Measurements from ENCODE around the gene TNS3.

TNS3 gene

DNA sequence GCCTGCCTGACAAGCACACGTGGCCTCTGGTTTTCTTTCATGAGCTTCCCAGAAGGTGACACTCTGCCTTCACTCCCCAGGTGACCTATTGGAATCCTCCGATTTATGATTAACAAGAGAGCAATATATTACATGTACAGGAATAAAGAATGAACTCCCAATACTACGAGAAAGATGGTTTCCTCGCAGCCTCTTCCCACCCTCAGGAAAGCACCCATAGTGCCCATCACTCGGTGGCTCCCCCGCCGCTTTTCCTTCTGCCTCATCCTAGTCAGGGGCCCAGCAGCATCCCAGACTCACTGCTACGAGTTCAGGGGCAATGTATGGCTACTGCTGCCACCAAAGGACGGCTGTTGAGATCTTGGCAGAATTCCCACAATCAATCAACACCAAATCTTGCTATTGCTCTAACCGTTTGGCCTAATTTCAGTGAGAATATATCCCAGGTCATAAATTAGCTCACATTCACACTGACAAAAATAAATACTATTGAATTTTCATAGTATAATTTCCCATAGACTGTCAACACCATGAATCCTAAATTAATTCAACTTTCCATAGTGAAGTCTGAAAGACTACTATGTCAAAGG, 196.3 kb downstream of the TNS3 start:
- no peak for DNase-seq (ENCODE audit: low read depth in 2 of 2)

DNA sequence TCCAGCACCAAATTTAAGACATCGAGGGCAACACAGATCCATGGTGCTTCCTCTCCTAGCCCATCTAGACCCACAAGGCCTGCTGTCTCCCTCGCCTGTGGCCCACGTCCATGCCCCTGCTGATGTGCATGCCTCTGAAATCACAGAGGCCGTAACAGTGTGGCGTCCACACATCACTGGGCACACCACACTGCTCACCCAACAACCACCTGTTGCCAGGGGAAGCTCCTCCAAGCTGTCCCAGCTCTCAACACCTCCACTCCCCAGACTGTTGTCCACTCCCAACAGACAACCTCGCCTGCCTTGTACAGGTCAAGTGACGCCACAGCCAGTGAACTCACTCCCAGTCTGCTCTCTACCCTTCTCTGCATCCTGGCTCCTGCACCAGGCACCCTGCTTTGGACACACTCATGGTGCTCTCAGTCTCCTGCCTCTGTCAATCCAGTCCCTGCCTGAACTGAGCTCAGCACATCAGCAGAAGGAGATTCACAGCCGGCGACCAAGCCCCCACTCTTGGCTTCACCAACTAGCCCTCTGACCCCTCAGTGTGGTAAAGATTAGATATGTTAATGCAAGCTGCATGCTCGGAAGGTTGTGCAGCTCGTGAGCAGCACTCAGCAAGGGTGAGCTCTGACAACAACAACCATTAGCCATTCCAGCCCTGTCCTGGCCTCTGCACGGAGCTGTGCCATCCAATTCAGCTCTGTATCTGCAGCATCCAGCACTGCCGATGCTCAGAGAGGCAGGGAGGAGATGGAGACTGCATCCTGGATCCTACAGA, 197.0 kb downstream of the TNS3 start:
- no peak for DNase-seq (ENCODE audit: low read depth in 2 of 2)

DNA sequence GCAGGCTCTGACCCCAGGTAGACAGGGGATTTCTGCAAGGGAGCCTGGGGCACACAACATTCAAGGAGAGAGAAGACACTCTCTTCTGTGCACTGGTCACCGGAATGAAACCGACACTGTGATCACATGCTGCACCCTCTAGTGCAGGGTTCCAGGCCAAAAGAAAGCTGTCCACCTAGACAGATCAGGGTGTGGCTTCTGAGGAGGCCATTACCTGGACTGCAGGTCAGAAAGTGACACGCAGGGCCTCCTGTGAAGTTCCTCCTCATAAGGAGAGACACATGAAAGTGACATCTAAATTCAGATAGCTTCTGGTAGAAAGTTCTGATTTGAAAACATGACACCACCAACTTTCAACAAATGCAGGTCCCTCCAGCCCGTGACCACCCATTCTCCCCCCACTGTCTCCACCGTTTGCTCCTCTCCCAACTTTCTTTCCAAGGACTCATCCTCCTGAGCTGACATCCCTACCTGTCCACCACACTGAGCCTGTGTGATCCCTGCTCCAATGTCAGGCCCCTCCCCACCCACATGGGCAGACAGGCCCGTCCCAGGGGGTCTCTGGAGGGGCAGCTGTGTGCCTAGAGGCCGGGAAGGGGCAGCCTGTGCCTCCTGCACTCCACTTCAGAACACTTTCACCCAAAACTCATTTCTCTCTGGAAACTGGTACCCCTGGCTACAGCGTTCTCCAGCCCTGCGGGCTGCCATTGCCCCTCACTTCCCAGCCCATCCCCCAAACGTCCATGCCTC, 198.0 kb downstream of the TNS3 start:
- DNase-seq (ENCODE audit: low read depth in 2 of 2), result no peak

DNA sequence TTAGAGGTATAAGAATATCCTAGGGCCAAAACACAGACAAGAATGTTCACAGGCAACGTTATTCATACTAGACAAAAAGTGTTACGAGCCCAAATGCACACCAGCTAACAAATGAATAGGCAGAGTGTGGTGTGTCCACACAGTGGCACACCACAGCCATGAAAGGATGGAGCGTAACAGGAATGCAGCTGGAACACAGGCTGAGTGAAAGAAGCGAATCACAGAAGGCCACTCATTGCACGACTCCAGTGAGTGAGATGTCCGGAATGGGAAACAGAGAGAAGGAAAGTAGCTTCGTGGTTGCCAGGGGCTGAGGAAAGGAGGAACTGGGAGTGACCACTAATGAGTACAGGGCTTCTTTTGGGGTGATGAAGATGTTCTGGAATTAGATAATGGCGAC, 198.8 kb downstream of the TNS3 start:
- DNase-seq (ENCODE audit: low read depth in 2 of 2), result no peak

DNA sequence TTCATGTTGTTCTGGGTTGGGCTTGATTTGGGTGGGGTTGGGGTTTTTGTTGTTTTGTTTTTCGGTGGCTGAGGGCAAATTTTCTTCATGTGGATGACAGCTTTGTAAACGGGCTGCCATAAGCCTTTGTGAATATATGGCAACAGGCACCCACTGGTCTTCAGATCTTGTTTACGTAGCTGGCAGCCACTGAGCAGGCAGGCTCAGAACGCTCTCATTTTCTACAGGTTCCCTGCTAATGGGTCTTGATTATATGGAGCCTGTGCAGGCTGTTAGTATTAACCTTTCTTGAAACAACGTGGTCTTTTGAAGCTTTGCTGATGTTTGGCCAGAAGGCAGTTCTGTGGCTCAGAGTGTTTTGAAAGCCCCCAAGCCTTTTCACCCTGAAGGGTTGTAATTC, 199.7 kb downstream of the TNS3 start:
- DNase-seq (ENCODE audit: low read depth in 2 of 2), result no peak

DNA sequence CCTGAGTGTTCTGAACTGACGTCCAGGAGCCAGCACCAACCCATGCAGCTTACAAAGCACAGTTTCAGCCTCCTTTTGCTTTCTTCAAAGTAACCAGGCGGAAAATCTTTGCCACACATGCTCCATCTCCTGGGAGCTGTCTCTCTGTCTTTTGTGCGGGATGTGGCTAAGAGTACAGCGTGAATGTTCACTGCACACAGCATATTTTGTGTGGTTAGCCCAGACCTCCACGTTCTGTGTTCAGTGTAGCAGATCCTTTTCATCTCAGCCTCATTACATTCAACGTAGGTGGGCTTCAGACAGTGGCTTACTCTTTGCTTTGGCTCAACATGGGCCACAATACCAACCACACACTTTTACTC, 200.8 kb downstream of the TNS3 start:
- no peak for DNase-seq (ENCODE audit: low read depth in 2 of 2)

DNA sequence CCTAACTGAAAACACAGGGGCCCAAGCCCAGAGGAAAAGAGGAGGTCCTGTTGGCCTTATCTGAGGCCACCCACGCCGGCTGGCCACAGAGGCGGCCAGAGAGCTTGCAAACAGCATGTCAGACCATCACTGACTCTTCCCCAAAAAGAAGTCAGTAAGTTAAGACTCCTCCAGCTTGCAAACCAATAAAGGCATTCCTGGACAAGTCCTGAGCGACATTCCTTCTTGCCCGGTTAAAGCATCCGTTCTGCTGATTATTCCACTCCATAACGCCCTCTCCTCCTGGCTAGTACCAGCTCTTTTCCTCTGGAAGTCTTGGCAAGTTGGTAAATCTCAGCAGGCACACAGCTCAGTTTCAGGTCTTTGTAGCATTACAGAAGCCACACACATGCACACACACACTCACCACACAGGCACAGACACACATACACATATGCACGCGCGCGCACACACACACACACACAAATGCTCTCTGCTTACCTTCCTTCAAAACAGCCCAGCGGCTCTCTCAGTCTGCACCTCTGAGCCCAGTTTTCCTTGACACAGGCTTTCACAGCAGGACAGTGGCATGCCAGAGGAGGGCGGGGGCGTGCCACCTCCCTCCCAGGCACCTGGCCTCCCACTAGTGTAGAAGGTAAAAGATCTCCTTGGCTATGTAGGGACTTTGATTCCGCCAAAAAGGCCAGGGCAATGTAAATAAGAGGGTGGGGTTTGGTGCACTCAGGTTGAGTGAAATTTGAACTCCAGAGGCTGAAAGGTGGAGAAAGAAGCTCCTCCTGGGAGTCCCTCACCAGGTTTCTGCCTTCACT, 201.4 kb downstream of the TNS3 start:
- no peak for DNase-seq (ENCODE audit: low read depth in 2 of 2)

DNA sequence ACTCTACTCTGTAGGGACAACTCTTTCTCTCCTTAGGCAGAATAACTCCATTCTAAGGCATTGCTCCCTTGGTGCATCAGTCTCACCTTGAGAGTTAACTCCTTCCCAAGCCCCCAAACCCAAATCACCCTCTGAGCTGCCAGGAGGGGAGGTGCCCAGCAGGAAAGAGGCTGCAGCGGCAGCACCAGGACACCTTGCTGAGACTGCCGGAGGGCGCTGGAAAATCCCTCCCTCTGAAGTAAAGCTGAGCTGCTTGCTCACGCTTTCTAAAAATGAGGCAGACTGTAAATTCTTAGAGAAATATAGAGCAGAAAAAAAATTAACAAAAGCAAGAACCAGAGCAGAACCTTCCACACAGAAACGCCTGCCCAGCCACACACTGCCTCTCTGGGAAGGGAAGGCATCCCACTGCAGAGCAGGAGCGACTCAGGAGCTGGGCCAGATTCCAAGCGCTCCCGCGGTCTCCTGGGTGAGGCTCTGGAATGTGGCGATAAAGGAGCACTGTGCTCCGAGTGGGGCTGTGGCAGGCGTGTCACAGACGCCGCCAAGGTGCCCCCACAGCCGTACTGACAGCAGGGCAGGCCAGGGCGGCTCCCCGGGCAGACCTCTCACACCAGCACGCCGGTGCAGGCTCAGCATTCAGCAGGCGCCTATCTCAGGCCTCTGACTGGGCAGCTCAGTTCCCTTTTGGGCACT, 202.1 kb downstream of the TNS3 start:
- peak in 1 of 2 experiments; percentile 35 for DNase-seq (ENCODE audit: low read depth in 2 of 2)

DNA sequence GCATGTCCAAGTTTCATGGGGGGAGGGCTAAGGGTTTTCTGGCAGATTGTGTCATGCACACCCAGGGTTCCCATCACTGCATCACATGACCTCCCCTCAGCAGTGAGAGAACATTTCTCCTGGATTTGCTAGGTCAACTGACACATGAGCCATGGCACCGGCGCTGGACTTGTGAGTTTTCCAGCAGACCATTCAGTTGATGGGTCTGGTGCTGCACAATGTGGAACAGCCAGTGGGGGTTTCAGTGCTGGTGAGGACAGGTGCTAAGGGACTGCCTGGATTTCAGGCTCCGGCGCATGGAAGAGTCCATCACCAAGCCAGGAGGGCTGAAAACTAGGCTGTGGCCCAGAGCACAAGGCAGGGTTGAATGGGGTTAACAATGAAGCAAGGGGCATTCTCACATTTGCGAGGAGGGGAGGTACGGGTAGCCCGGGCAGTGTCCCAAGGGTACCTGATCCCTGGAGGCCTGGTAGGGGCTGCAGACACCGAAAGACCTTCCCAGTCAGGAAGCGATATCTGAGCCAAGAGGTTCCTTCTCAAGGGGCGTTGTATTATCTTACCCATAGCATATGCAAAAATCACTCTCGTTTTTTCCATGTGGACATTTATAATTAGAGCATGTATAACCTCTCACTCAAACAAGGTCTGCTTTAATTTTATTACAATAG, 203.0 kb downstream of the TNS3 start:
- no peak for DNase-seq (ENCODE audit: low read depth in 2 of 2)

DNA sequence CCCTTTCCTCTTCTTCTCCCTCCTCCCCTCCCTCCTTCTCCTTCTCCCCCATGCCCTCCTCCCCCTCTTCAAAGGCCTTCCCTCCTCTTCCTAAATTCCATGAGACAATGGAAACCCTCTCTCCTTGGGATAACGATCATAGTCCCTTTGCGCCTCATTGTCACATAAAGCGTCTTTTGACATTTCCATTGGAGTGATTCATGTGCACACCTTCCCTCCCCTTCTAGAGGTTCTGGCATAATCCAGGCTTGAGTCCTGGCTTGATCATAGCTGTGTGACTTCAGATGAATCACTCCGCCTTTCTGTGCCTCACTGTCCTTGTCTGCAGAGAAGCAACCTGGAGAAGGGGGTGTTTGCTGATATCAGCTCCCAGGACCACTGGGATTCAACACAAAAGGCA, 204.2 kb downstream of the TNS3 start:
- DNase-seq (ENCODE audit: low read depth in 2 of 2), result no peak

DNA sequence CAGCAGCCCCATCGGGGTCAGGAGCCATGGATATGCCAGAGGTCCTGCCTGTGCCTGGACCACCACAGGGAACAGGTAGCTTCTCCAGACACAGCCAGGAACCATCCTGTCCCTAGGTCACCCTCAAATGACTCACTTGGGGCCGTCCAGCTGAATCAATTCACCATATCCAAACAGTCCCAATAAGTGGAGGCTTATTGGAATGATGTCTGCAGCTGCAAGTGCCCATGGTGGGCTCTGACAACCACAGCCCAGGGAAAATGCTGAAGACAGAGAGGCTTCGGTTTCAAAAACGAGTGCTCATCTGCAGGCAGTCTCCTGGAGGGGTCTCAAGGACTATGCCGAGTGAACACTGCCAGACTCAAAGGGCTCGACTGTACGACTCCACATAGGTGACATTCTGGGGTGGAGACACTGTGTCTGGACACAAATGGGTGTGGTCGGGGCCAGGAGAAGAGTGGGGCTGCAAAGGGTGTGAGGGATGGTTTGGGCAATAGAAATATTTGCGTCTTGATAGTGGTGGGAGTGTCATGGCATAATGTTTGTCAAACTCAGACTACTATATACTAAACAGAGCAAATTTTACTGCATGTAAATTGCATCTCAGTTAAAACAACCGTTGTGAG, 204.8 kb downstream of the TNS3 start:
- DNase-seq (ENCODE audit: low read depth in 2 of 2), result no peak

DNA sequence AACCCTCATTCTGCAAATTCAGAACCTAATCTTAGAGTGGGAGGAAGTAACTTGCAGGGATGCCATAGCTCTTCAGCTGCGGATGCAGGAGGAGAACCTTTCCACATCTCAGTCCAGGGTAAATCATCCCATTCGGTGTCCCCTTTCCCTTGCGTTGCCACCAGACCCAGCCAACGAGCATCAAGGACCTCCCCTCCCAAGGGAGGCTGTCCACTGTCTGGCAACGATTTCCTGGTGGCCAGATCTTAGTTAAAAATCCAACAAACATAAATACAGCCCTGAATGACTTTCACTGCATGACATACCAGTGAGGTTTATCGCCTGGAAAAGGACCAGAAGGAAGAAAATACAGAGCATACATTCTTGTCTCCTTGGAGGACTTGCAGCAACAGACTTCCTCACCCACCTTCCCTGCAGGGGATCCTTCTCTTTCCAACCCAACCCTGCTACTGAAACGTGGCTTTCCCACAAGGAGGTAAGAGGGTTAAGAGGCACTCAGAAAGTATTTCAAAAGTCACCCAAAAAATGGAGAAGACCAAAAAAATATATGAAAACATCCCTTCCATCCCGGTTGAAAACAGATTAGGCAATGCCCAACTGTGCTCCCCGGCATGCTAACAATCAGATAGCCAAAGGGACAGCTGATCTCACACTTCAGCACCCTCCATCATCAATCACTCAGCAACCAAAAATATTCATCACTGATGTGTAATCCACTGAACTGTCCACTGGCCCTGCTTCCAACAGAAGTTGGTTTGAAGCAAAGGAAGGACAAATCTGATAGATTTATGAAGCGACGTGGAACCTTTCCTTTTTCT, 206.6 kb downstream of the TNS3 start:
- peak; percentile 61 to 73 for DNase-seq (ENCODE audit: low read depth in 2 of 2)

DNA sequence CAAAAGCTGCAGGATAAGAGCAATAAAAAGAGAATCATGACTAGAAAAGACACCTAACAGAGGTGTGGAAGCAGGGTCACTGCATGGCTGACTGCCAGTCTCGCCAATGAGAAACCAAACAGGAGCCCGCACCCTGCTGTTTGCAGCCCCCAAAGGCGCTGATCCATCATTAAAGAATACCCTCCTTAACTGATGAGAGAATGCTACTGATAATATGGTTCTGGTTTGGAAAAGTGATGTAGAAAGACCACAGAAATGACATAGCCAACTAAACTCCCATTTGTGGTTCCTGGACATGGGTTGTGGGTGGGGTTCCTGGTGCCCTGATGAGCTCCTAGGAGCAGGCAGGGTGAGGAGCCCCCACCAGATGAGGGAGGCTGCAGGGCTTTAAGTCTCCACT, 207.4 kb downstream of the TNS3 start:
- DNase-seq (ENCODE audit: low read depth in 2 of 2), result no peak

DNA sequence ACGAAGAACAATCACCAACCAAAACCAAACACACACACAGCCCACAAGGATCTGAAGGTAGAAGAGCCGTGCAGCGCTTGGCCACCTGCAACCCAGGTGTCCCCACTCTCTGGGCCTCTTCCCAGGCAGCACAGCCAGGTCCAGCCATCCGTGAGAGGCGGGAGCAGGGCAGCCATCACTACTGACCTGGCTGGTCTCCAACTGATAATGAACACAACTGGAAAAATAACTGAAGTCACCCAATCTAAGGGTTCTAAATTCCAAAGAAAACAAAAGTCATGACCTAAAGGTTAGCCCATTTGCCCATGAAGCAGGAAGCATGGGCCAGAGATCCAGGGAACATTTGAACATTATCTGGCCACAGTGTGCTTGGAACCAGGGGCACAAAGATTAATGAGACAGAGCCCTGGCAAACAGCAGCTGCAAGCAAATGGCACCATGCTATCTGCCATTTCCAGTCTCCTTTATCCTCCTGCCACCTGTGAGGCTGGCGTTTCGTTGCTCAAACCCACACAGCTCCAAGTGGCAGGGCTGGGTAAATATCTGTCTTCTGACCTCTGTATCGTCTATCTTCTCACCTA, 207.9 kb downstream of the TNS3 start:
- no peak for DNase-seq (ENCODE audit: low read depth in 2 of 2)

DNA sequence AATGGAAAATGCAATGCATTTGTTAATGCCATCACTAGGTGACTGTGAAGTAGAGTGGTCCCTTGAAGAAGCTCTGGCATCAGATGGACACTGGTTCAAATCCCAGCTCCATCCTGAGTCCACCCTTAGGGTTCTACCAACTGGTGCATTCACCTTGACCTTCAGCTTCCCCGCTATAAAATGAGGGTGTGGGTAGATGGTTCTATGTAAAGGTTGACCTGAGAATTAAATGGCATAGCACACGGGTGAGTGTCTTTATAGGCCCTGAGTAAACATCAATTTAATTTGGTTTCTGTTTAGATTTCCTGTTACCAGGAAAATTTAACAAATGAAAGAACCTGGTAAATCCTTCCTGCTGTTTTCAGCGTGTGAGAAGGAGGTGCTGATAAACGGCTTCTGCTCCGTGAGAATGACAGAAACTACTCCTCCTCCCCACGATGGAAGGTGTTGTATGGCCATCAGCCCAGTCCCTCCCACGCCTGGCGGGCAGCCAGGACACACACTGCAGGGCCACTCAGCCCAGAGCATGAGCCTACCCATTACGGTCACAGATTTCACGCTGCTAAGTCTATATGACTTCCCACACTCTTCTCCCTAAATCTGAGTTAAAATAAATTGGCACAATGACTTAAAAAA, 210.1 kb downstream of the TNS3 start:
- no peak for DNase-seq (ENCODE audit: low read depth in 2 of 2)

DNA sequence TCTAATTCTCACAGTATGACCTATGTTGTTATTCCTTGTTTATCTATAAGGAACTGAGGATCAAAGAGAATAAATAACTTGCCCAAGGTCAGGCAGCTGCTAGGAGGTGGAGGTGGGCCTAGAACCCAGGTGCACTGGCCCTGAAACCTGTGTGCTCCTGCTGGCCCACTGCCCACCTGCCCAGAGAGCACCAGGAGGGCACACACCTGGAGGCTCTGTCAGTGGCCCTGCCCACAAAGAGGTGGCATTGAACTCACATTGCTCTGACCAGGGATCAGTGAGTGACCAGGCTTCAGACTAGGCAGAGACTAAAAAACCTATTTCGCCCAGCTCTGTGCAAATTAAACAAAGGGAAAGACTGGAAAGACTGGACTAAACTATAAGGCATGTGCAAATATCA, 210.6 kb downstream of the TNS3 start:
- no peak for DNase-seq (ENCODE audit: low read depth in 2 of 2)

DNA sequence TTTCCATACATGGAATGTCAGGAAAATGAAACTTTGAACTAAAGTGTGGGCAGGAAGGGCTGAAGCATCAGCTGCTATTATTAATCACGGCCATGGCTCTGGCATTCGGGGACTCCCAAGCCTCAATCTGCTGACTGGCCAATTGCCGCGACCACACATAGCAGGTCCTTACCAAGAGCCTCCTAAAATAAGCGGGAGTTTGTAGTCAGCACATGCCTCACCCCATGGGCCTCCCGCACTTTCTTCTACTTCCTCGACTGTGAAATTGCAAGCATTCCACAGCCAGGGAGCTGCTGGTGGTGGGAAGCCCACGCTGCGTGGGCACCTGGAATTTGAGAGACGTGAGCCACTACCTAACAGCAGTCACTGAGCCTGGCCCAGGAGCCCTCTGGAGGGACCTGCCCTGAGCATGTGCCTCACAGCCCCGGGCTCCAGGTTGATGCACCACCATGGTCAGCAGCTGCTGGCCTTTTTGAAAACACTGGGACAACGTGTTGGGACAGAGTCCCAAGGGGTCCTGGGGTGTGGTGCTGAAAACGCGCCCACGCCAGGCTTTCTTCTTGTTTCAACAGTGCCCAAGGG, 211.4 kb downstream of the TNS3 start:
- DNase-seq (ENCODE audit: low read depth in 2 of 2), result no peak

DNA sequence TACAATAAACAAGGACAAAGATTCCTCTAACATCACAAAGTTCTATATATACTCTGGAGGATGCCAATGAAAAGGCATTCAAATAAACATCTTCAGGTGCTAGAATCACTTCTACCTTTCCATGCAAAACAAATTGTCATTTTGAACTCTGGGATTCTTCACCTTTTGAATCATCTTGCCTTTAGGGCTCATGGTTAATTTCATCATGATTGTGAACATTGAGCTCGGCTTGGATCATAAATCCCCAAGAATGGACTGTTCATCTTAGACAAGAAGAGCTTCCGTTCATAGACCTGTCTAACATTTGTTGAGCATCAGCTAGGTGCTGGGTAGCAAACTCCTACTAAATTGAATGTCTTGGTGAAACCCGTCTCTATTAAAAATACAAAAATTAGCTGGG, 212.2 kb downstream of the TNS3 start:
- DNase-seq (ENCODE audit: low read depth in 2 of 2), result no peak
